OCI-LY7 (cell line): Measurements from ENCODE around the gene ZBP1.

Experiments used
- CTCF ChIP-seq: fragments of 200-600 bp; sonication (generic); conservative IDR thresholded peaks from 2 replicates; pipeline ENCODE4 v1.5.1; 2014; ENCODE audit warnings: mild to moderate bottlenecking, antibody characterized with exemption, low read length, moderate library complexity, mixed read lengths
- EZH2phosphoT487 ChIP-seq: fragments of 200-600 bp; sonication (generic); IDR thresholded peaks from 2 replicates; pipeline ENCODE4 v1.6.1; 2018; ENCODE audit warnings: low read depth, borderline replicate concordance, mild to moderate bottlenecking, mixed run types, antibody characterized with exemption, low read length, moderate library complexity, mixed read lengths

DNA sequence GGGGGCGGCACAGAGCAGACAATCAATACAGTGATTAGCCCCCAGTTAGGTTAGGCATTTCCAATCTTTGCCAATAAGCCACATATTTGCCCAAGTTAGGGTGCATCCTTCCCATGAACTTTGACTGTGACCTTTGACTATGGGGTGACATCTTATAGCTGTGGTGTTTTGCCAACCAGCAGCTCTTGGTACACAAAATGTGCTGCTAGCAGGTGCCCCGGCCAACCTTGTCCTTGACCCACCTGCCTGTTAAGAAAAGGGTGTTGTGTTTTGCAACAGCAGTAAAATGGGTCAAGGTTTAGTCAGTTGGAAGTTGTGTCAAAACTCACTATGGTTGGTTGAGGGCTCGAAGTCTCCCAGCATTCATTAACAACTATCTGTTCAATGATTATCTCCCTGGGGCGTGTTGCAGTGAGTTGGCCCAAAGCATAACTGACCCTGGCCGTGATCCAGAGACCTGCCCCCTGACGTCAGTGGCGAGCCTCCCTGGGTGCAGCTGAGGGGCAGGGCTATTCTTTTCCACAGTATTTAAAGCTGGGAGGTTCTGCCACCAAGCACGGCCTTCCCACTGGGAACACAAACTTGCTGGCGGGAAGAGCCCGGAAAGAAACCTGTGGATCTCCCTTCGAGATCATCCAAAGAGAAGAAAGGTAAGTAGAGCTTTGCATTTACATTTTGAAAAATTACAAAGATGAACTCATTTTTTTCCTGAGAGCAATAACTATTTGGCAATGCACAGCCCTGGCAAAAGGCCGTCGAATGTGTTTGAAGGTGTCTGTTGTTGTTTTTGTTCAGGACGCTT, 59.5 kb downstream of the ZBP1 start, which contains the start of gene PCK1:
- TF ChIP-seq CTCF (no peak), EZH2phosphoT487 (no peak)
